Hepatocyte (in vitro differentiated cells): ENCODE data around the gene AOPEP. TPM values are rescaled to one million over a fixed set of nuclear protein-coding genes. Genes with fewer than 3 reads are reported as not detected.

ENCODE experiments used
- DNase-seq: peaks from one replicate; pipeline ENCODE4 v3.0.0-alpha.2; 2016; ENCODE audit warnings: low spot score
- H2AFZ ChIP-seq: fragments of 200-600 bp; sonication (generic); 2 replicates; pipeline ENCODE4 v1.6.0; 2016; ENCODE audit warnings: antibody characterized with exemption, mild to moderate bottlenecking
- H3K27ac ChIP-seq: fragments of 200-600 bp; sonication (generic); 2 replicates; pipeline ENCODE4 v1.5.1; 2016; ENCODE audit warnings: mild to moderate bottlenecking
- H3K27me3 ChIP-seq: fragments of 200-600 bp; sonication (generic); 2 replicates; pipeline ENCODE4 v1.6.1; 2016
- H3K36me3 ChIP-seq: fragments of 200-600 bp; sonication (generic); replicated peaks from 2 replicates; pipeline ENCODE4 v1.5.1; 2016; ENCODE audit warnings: low read depth; ENCODE audit not compliant: insufficient read depth
- H3K4me1 ChIP-seq: fragments of 200-600 bp; sonication (generic); 2 replicates; pipeline ENCODE4 v1.5.1; 2016; ENCODE audit warnings: mild to moderate bottlenecking, moderate library complexity; ENCODE audit not compliant: insufficient read depth
- H3K4me2 ChIP-seq: fragments of 200-600 bp; sonication (generic); 2 replicates; pipeline ENCODE4 v1.6.0; 2016
- H3K4me3 ChIP-seq: fragments of 200-600 bp; sonication (generic); 2 replicates; pipeline ENCODE4 v1.5.1; 2016; ENCODE audit warnings: mild to moderate bottlenecking
- H3K79me2 ChIP-seq: fragments of 200-600 bp; sonication (generic); 2 replicates; pipeline ENCODE4 v1.6.0; 2017; ENCODE audit warnings: mild to moderate bottlenecking
- H3K9me2 ChIP-seq: fragments of 200-600 bp; sonication (generic); replicated peaks from 2 replicates; pipeline ENCODE4 v1.6.0; 2017; ENCODE audit warnings: mild to moderate bottlenecking; ENCODE audit not compliant: insufficient read depth
- H3K9me3 ChIP-seq: fragments of 200-600 bp; sonication (generic); 2 replicates; pipeline ENCODE4 v1.5.1; 2016; ENCODE audit warnings: low read depth, mild to moderate bottlenecking
- H4K20me1 ChIP-seq: fragments of 200-600 bp; sonication (generic); 2 replicates; pipeline ENCODE4 v1.6.0; 2016; ENCODE audit warnings: mild to moderate bottlenecking; ENCODE audit not compliant: insufficient read depth, poor library complexity, severe bottlenecking
- CTCF ChIP-seq: fragments of 200-600 bp; sonication (generic); IDR thresholded peaks from 2 replicates; pipeline ENCODE4 v1.5.1; 2016; ENCODE audit warnings: antibody characterized with exemption, mild to moderate bottlenecking; ENCODE audit not compliant: poor library complexity
- EZH2 ChIP-seq: fragments of 200-600 bp; sonication (generic); IDR thresholded peaks from 2 replicates; pipeline ENCODE4 v1.6.1; 2016; ENCODE audit warnings: antibody characterized with exemption, mild to moderate bottlenecking, borderline replicate concordance
- EZH2phosphoT487 ChIP-seq: fragments of 200-600 bp; sonication (generic); IDR thresholded peaks from one replicate; pipeline ENCODE4 v1.6.1; 2018; ENCODE audit warnings: antibody characterized with exemption, mild to moderate bottlenecking, low read depth, moderate library complexity; ENCODE audit not compliant: unreplicated experiment, severe bottlenecking
- WGBS: methylation state at CpG from one replicate; pipeline ENCODE4 v1.1.6; 2016; ENCODE audit warnings: low lambda C conversion rate; ENCODE audit errors: missing lambda C conversion rate; 5-methylcytosine and 5-hydroxymethylcytosine counted together
- polyA plus RNA-seq: library from polyadenylated mRNA; unstranded; fragments of >200 nt; fragmentation: Nextera tagmentation; extraction: Ambion mirVana; gene quantifications from 2 replicates; pipeline ENCODE4 v1.2.1, GENCODE V29; 2016
- total RNA-seq: library from RNA; depleted of rRNA; stranded (reverse); fragments of >200 nt; gene quantifications from 2 replicates; pipeline ENCODE4 v1.2.3, GENCODE V29; 2014

The AOPEP gene
- total and polyA plus RNA-seq, 2 experiments from 2014 or later, result 82.8 to 101 TPM

- DNase-seq, result no peak
- WGBS, result 37% methylated on average over 4 of the region's 4 CpGs
- Histone ChIP-seq H3K27ac (peak overlapping the region; percentile 82), H3K4me2 (peak overlapping the region; percentile 9), H3K79me2 (peaks cover 20% of the 10 kb centered on the region), H3K36me3 (no peaks in the 10 kb centered on the region), H3K4me1 (peaks cover 50% of the 10 kb centered on the region), H2AFZ (no peak overlapping the region), H3K27me3 (no peaks in the 10 kb centered on the region), H3K4me3 (no peak overlapping the region), H3K9me3 (no peaks in the 10 kb centered on the region), H4K20me1 (no peaks in the 10 kb centered on the region), H3K9me2 (no peaks in the 10 kb centered on the region)
- TF ChIP-seq CTCF, result no peak
- TF ChIP-seq EZH2, result no peak
- TF ChIP-seq EZH2phosphoT487, result no peak
Observed at GRCh38 chr9:94913550-94913949, 187.1 kb downstream of the AOPEP start.

GRCh38 chr9:94915476-94916450, 189.3 kb downstream of the AOPEP start:
- H3K4me1 ChIP-seq, result peaks cover 63% of the 10 kb centered on the region
- 75% methylated on average over 17 of the region's 17 CpGs for WGBS
- H3K79me2 ChIP-seq, result peaks cover 18% of the 10 kb centered on the region
- H2AFZ ChIP-seq, result no peak overlapping the region
- H4K20me1 ChIP-seq, result no peaks in the 10 kb centered on the region
- no peaks in the 10 kb centered on the region for H3K36me3 ChIP-seq
- no peak overlapping the region for H3K4me2 ChIP-seq
- peak overlapping the region; percentile 82 for H3K27ac ChIP-seq
- no peaks in the 10 kb centered on the region for H3K9me2 ChIP-seq
- no peak overlapping the region for H3K4me3 ChIP-seq
- DNase-seq, result no peak
- no peaks in the 10 kb centered on the region for H3K27me3 ChIP-seq
- TF ChIP-seq CTCF (no peak), EZH2phosphoT487 (no peak), EZH2 (no peak)
- no peaks in the 10 kb centered on the region for H3K9me3 ChIP-seq

- no peak overlapping the region for H3K27ac ChIP-seq
Observed at GRCh38 chr9:94916956-94917355, 190.5 kb downstream of the AOPEP start.

More at GRCh38 chr9:94916956-94917355, 190.5 kb downstream of the AOPEP start:
- Histone ChIP-seq H3K4me2 (no peak overlapping the region), H3K9me2 (no peaks in the 10 kb centered on the region), H3K79me2 (peaks cover 18% of the 10 kb centered on the region), H3K4me3 (no peak overlapping the region), H4K20me1 (no peaks in the 10 kb centered on the region), H3K4me1 (peaks cover 74% of the 10 kb centered on the region), H3K9me3 (no peaks in the 10 kb centered on the region), H3K27me3 (no peaks in the 10 kb centered on the region), H3K36me3 (no peaks in the 10 kb centered on the region), H2AFZ (no peak overlapping the region)
- DNase-seq, result peak; percentile 35
- TF ChIP-seq CTCF (no peak), EZH2 (no peak), EZH2phosphoT487 (no peak)
- 65% methylated on average over 6 of the region's 6 CpGs for WGBS
